BLaER1 (cell line): ENCODE data around the gene CFAP77.

ENCODE experiments used
- H3K27ac ChIP-seq: shearing (Covaris generic); formaldehyde crosslinking; 2 replicates; pipeline ENCODE4 v1.8.1; 2022
- H3K27me3 ChIP-seq: shearing (Covaris generic); formaldehyde crosslinking; 2 replicates; pipeline ENCODE4 v1.8.1; 2022
- H3K36me3 ChIP-seq: shearing (Covaris generic); formaldehyde crosslinking; 2 replicates; pipeline ENCODE4 v1.8.1; 2022
- H3K4me1 ChIP-seq: shearing (Covaris generic); formaldehyde crosslinking; 2 replicates; pipeline ENCODE4 v1.8.1; 2022
- H3K4me2 ChIP-seq: shearing (Covaris generic); formaldehyde crosslinking; 2 replicates; pipeline ENCODE4 v1.8.1; 2022
- H3K4me3 ChIP-seq: shearing (Covaris generic); formaldehyde crosslinking; 2 replicates; pipeline ENCODE4 v1.8.1; 2022
- H3K9ac ChIP-seq: shearing (Covaris generic); formaldehyde crosslinking; 2 replicates; pipeline ENCODE4 v1.8.1; 2022
- H3K9me3 ChIP-seq: shearing (Covaris generic); formaldehyde crosslinking; 2 replicates; pipeline ENCODE4 v1.8.1; 2022
- H4K20me1 ChIP-seq: shearing (Covaris generic); formaldehyde crosslinking; 2 replicates; pipeline ENCODE4 v1.8.1; 2022
- Cebpa-rat ChIP-seq: shearing (Covaris generic); IDR thresholded peaks from 2 replicates; pipeline ENCODE4 v1.8.1; 2022

CFAP77 gene

DNA sequence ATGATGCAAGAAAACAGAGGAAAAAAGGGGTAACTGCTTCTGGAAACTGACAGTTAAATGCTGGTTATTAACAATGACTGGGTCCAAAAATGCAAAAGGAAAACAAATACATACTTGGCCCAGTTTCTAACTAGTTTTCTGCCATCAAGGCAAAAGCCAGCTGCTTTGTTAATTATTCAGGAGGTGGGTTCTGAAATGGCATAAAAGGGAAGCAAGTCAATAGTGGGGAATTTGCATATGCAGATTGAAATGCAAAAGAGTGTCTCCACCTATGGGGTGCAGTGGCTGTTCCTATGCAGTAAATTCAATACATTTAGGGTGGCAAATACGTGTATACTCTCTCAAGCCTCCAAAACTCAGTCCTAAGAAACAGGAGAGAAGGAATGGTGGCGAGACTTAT lies 205.8 kb downstream of the CFAP77 start:
- Histone ChIP-seq H3K4me1 (no peaks in the 10 kb centered on the region), H3K36me3 (peaks cover 96% of the 10 kb centered on the region), H3K27ac (no peak overlapping the region)

GRCh38 chr9:132616725-132617124 lies 206.7 kb downstream of the CFAP77 start:
- no peak for TF ChIP-seq Cebpa-rat
- H3K4me3 ChIP-seq, result no peak overlapping the region
- H3K27me3 ChIP-seq, result no peaks in the 10 kb centered on the region
- no peak overlapping the region for H3K4me2 ChIP-seq
- H4K20me1 ChIP-seq, result peaks cover 6% of the 10 kb centered on the region; the same call in 1 of the 2 replicates
- H3K36me3 ChIP-seq, result peaks cover 96% of the 10 kb centered on the region
- no peak overlapping the region for H3K27ac ChIP-seq
- H3K4me1 ChIP-seq, result no peaks in the 10 kb centered on the region
- H3K9me3 ChIP-seq, result no peaks in the 10 kb centered on the region
- no peak overlapping the region for H3K9ac ChIP-seq

More for the DNA sequence above, 205.8 kb downstream of the CFAP77 start:
- Histone ChIP-seq H3K9me3 (no peaks in the 10 kb centered on the region), H3K27me3 (no peaks in the 10 kb centered on the region), H3K4me3 (no peak overlapping the region), H3K9ac (no peak overlapping the region), H3K4me2 (no peak overlapping the region), H4K20me1 (peaks cover 6% of the 10 kb centered on the region; the same call in 1 of the 2 replicates)
- no peak for TF ChIP-seq Cebpa-rat

GRCh38 chr9:132622159-132622558 lies 212.1 kb downstream of the CFAP77 start:
- peaks cover under 1% of the 10 kb centered on the region; the same call in 1 of the 2 replicates for H4K20me1 ChIP-seq
- no peaks in the 10 kb centered on the region for H3K27me3 ChIP-seq
- no peak overlapping the region for H3K9ac ChIP-seq
- H3K4me1 ChIP-seq, result no peaks in the 10 kb centered on the region
- TF ChIP-seq Cebpa-rat, result no peak
- peaks cover 92% of the 10 kb centered on the region for H3K36me3 ChIP-seq
- no peak overlapping the region for H3K4me3 ChIP-seq
- H3K4me2 ChIP-seq, result no peak overlapping the region
- H3K27ac ChIP-seq, result no peak overlapping the region
- H3K9me3 ChIP-seq, result no peaks in the 10 kb centered on the region
